ENCODE data around the gene ARHGEF3.

The ARHGEF3 gene

GRCh38 chr3:56681984-56682461, 119.7 kb downstream of the ARHGEF3 start:
- DNase-seq (ENCODE audit: low spot score) = no peak

- no peak for DNase-seq (ENCODE audit: low spot score)
These were observed 121.6 kb downstream of the ARHGEF3 start for GRCh38 chr3:56680054-56680580.

All from germinal center (tissue), 1 donor.